Measurements from ENCODE around the gene TRIM56.
"Not testable (repeated sequence)": the region's sequence is repeated elsewhere in the genome, so short reads cannot be mapped to it uniquely, and the experiment has no call there.

TRIM56 gene

GRCh38 chr7:101089876-101090275, 4.6 kb downstream of the TRIM56 start:
- no peak for DNase-seq

DNA sequence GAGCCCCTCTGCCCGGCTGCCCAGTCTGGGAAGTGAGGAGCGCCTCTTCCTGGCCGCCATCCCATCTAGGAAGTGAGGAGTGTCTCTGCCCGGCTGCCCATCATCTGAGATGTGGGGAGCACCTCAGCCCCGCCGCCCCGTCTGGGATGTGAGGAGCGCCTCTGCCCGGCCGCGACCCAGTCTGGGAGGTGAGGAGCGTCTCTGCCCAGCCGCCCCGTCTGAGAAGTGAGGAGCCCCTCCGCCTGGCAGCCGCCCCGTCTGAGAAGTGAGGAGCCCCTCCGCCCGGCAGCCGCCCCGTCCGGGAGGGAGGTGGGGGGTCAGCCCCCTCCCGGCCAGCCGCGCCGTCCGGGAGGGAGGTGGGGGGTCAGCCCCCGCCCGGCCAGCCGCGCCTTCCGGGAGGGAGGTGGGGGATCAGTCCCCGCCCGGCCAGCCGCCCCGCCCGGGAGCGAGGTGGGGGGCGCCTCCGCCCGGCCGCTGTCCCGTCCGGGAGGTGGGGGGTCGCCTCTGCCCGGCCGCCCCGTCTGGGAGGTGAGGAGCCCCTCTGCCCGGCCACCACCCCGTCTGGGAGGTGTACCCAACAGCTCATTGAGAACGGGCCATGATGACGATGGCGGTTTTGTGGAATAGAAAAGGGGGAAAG, 7.1 kb downstream of the TRIM56 start:
- not testable (repeated sequence) for DNase-seq

DNA sequence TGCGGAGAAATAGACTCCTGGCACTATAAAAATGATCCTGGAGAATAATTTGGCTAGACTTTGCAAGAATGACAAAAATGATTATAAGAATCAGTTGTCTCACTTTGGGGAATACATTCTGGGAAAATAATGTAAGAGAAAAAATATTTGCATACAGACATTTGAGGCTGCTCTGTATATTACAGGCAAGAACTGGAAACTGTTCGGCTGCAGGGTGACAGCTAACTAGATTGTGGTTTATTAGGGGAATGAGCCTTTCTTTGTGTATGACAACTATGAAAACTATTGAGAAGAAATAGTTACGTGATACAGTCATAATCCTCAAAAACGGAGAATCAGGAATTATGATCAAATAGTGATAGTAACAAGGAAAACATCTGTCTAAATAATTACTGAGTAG, 8.6 kb downstream of the TRIM56 start:
- DNase-seq, result peak; percentile 98

DNA sequence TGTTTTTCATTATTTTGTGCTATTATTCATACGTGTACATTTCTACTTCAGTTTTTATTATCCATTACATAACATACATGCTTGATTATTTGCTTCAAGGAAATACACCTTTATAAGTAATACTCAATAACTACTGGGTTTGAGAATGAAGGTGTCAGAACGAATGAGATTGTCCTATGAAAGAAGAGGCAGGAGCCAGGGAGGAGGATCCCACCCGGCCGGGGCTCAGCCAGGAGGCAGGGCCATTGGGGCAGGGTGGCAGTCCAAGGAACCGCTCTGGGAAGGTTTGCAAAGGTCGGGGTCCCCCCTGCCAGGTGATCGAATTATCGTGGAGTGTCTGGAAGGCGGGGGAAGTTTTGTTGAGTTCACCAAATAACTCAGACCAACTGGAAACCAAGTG, 9.1 kb downstream of the TRIM56 start:
- DNase-seq, result no peak

DNA sequence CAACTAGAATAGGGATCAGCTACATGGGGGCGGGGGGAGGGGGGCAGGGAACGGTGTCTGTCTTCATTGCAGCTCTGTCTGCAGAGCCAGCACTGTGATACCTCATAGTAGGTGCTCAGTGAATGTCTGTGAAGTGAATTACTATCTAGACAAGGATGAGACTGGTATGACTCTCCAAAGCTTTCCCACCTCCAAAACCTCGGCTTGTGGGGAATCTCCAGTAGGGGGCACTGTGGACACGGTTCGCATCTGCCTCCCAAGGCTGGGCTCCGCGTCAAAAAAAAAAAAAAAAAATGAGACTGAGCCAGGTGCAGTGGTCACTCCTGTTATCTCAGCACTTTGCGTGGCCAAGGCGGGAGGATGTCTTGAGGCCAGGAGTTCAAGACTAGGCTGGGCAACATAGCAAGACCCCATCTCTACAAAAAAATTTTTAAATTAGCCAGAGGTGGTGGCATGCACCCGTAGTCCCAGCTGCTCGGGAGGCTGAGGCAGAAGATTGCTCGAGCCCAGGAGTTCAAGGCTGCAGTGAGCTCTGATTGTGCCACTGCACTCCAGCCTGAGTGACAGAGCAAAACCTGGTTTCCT, 9.6 kb downstream of the TRIM56 start:
- peak; percentile 74 for DNase-seq

GRCh38 chr7:101096331-101096956, 11.2 kb downstream of the TRIM56 start:
- no peak for DNase-seq

DNA sequence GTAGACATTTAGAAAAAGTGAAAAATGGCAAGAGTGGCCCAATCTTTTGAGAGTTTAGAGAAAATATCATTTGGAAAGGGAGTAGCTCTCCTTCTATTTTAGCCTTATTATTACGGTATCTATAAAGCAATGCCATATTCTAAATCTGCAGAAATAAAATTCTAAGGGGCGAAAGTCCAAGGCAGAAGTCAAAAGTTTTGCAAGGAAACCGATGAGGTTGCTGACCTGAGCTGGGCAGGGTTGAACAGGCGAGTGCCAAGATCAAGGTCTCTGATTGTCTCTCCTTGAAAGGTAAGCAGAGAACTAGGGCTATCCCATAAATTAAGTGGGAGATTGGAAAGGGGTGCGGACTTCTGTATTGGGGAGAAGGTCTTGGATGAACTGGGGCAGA, 11.7 kb downstream of the TRIM56 start:
- DNase-seq, result no peak

- DNase-seq, result no peak
These were observed 12.3 kb downstream of the TRIM56 start for GRCh38 chr7:101097561-101097960.

- peak; percentile 99 for DNase-seq
These were observed 14.9 kb downstream of the TRIM56 start for GRCh38 chr7:101099969-101100781.

- DNase-seq, result peak; percentile 67
These were observed 15.9 kb downstream of the TRIM56 start for GRCh38 chr7:101100858-101101847.

GRCh38 chr7:101102026-101102425, 16.7 kb downstream of the TRIM56 start:
- peak; percentile 69 for DNase-seq

GRCh38 chr7:101103701-101104100, 18.4 kb downstream of the TRIM56 start:
- not testable (repeated sequence) for DNase-seq

- DNase-seq, result no peak
These were observed 19.0 kb downstream of the TRIM56 start for GRCh38 chr7:101104193-101104713.

DNA sequence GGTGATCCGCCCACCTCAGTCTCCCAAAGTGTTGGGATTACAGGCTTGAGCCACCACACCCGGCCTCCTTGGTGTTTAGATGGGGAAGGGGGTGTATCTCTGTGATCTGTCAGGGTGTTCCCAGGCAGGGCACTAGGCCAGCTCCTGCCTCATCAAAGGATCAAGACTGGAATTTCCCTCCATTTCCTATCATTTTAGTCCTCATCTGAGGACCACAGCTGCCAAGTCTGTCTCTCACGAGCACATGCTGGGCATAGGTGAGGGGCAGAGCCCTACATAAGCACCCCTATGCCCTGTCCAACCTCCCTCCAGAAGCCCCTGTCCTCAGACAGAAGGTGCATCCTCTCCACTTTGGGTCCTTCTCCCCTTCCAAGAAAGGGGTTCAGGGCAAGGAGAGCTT, 19.5 kb downstream of the TRIM56 start:
- DNase-seq, result no peak

DNA sequence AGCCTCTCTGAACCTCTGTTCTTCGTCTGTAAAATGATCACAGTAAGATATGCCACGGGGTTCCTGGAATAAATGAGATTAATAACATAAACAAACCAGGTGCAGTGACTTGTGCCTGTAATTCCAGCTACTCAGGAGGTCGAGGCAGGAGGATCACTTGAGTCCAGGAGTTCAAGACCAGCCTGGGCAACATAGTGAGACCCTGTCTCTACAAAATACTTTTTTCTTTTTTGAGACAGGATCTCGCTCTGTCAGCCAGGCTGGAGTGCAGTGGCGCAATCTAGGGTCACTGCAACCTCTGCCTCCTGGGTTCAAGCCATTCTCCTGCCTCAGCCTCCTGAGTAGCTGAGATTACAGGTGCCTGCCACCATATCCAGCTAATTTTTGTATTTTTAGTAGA, 20.0 kb downstream of the TRIM56 start:
- DNase-seq, result not testable (repeated sequence)

DNA sequence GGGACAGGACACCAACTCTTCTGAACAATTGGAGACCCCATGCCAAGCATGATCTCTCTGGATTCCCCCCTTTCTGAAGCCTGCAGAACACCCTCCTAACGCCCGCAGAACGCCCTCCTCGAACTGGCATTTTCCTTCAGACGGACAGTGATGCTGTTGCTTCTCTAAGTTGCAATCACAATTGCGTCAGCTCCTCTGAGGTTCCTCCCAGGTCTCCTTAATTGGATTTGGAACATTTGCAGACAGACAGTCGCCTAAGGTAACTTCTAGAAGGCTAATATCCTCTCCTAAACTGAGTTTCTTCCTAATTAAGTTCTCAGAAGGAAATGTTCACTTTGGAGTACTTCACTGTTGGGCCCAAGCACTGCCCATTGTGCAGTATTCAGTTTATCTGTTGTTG, 21.1 kb downstream of the TRIM56 start:
- no peak for DNase-seq

DNA sequence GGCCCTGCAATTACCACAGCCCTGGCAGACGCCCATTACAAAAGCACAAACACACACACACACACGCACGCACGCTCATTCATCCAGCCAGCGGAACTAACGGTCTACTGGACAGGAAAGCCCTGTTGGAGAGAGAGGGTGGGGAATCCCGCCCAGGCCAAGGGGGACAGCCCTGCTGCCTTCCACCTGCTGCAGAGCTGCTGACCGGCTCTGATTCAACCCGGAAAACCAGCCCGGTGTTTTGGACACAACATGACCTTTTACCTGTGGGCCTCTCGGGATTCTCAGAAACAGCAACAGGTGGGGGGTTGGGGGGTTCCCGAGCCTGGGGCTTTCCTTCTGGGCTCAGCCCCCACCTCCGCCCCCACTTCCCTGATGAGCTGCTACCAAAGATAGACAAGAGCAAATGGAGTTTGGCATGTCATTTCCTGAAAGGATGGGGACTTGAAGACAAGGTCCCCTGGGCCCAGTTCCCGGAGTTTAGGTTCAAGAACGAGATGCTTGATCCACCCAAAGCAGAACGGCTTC, 23.1 kb downstream of the TRIM56 start:
- DNase-seq, result no peak

GRCh38 chr7:101108961-101109360, 23.7 kb downstream of the TRIM56 start:
- DNase-seq, result no peak

DNA sequence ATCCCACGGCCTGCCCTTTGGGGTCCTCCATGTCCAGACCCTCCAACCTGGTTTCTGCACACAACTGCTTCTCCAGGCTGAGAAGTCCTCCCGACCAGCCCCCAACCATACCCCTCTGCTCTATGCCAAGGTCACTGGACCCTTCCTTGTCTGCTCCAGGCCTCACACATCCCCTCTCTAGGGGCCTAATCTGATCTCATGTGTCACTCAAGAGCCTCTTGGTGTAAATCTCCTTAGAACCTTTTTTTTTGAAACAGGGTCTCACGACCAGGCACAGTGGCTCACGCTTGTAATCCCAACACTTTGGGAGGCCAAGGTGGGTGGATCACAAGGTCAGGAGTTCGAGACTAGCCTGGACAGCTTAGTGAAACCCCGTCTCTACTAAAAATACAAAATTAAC, 24.1 kb downstream of the TRIM56 start:
- DNase-seq, result no peak

DNA sequence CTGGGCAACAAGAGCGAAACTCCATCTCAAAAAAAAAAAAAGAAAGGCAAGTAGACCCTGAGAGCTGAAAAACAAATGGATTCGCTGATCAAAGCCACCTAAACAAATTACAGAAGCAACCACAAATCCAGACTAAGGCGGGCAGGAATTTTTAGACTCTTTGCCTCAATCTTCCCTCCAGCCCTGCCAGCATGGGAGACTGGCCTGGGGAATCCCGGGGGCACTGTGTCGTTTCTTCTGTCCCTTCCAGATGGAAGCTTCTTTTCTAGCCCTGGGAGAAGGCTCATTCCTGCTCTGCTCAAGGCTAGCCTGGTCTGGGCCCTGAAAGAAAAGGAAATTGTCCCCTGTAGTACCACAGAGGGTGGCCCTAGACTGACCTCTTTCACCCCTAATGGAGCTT, 26.0 kb downstream of the TRIM56 start:
- DNase-seq, result no peak

GRCh38 chr7:101112233-101112632, 27.0 kb downstream of the TRIM56 start:
- DNase-seq, result no peak

GRCh38 chr7:101113140-101113539, 27.9 kb downstream of the TRIM56 start:
- DNase-seq, result not testable (repeated sequence)
